H9 (cell line): ENCODE data around the gene LHFPL2. TPM values are rescaled to one million over a fixed set of nuclear protein-coding genes. Genes with fewer than 3 reads are reported as not detected.

ENCODE experiments used
- DNase-seq: peaks from one replicate; pipeline ENCODE4 v3.0.0-alpha.2; 2017
- H2AFZ ChIP-seq: one replicate; pipeline ENCODE4 v1.6.1; 2013; ENCODE audit warnings: mild to moderate bottlenecking, low read length, control low read depth, moderate library complexity
- H2AK5ac ChIP-seq: 2 replicates; pipeline ENCODE4 v1.6.1; 2013; ENCODE audit warnings: low read length, control low read depth, mixed read lengths; ENCODE audit not compliant: insufficient read length
- H2BK120ac ChIP-seq: one replicate; pipeline ENCODE4 v1.6.1; 2013; ENCODE audit warnings: low read depth, mild to moderate bottlenecking, low read length, control low read depth, inconsistent platforms; ENCODE audit not compliant: poor library complexity, severe bottlenecking
- H2BK12ac ChIP-seq: 2 replicates; pipeline ENCODE4 v1.6.1; 2013; ENCODE audit warnings: low read length, control low read depth, mixed read lengths, low read depth; ENCODE audit not compliant: insufficient read length
- H2BK15ac ChIP-seq: 2 replicates; pipeline ENCODE4 v1.6.1; 2013; ENCODE audit warnings: low read depth, low read length, control low read depth
- H2BK20ac ChIP-seq: one replicate; pipeline ENCODE4 v1.6.1; 2013; ENCODE audit warnings: low read depth, mild to moderate bottlenecking, low read length, control low read depth, inconsistent platforms; ENCODE audit not compliant: poor library complexity, severe bottlenecking
- H2BK5ac ChIP-seq: 2 replicates; pipeline ENCODE4 v1.6.1; 2013; ENCODE audit warnings: low read length, control low read depth, mixed read lengths; ENCODE audit not compliant: insufficient read length
- H3K14ac ChIP-seq: 2 replicates; pipeline ENCODE4 v1.6.1; 2013; ENCODE audit warnings: low read length, control low read depth; ENCODE audit not compliant: insufficient read depth
- H3K18ac ChIP-seq: 2 replicates; pipeline ENCODE4 v1.6.1; 2013; ENCODE audit warnings: low read depth, mild to moderate bottlenecking, mixed read lengths, low read length, control low read depth; ENCODE audit not compliant: insufficient read length
- H3K23ac ChIP-seq: 2 replicates; pipeline ENCODE4 v1.6.1; 2013; ENCODE audit warnings: low read length, control low read depth, mixed read lengths, low read depth; ENCODE audit not compliant: insufficient read length
- H3K23me2 ChIP-seq: 2 replicates; pipeline ENCODE4 v1.6.1; 2013; ENCODE audit warnings: low read depth, mild to moderate bottlenecking, mixed read lengths, low read length, control low read depth; ENCODE audit not compliant: insufficient read length, poor library complexity, severe bottlenecking
- H3K27ac ChIP-seq: 2 replicates; pipeline ENCODE4 v1.5.1; 2013; ENCODE audit warnings: low read length, control low read depth, mixed read lengths, low read depth; ENCODE audit not compliant: insufficient read length
- H3K27me3 ChIP-seq: 2 replicates; pipeline ENCODE4 v1.6.1; 2013; ENCODE audit warnings: low read length, control low read depth, inconsistent platforms; ENCODE audit not compliant: insufficient read depth
- H3K4ac ChIP-seq: 2 replicates; pipeline ENCODE4 v1.6.1; 2013; ENCODE audit warnings: low read depth, mild to moderate bottlenecking, control low read depth, inconsistent platforms, low read length, moderate library complexity
- H3K4me1 ChIP-seq: 2 replicates; pipeline ENCODE4 v1.6.1; 2013; ENCODE audit warnings: low read length, control low read depth, inconsistent platforms; ENCODE audit not compliant: insufficient read depth
- H3K4me2 ChIP-seq: 2 replicates; pipeline ENCODE4 v1.6.1; 2013; ENCODE audit warnings: low read length, control low read depth, mixed read lengths; ENCODE audit not compliant: insufficient read length, insufficient read depth
- H3K56ac ChIP-seq: 2 replicates; pipeline ENCODE4 v1.6.1; 2013; ENCODE audit warnings: low read depth, mild to moderate bottlenecking, mixed read lengths, low read length, control low read depth; ENCODE audit not compliant: insufficient read length
- H3K79me1 ChIP-seq: 2 replicates; pipeline ENCODE4 v1.6.1; 2013; ENCODE audit warnings: low read depth, mild to moderate bottlenecking, moderate library complexity, low read length, control low read depth, inconsistent platforms; ENCODE audit not compliant: insufficient read depth, poor library complexity, severe bottlenecking
- H3K79me2 ChIP-seq: 2 replicates; pipeline ENCODE4 v1.6.1; 2013; ENCODE audit warnings: low read length, control low read depth, inconsistent platforms; ENCODE audit not compliant: insufficient read depth
- H3K9ac ChIP-seq: 2 replicates; pipeline ENCODE4 v1.6.1; 2013; ENCODE audit warnings: low read length, control low read depth, mixed read lengths; ENCODE audit not compliant: insufficient read length; ENCODE audit errors: extremely low read depth
- H3K9me3 ChIP-seq: one replicate; pipeline ENCODE4 v1.6.1; 2013; ENCODE audit warnings: low read depth, low read length, inconsistent platforms; ENCODE audit not compliant: control insufficient read depth
- H3T11ph ChIP-seq: one replicate; pipeline ENCODE4 v1.6.1; 2013; ENCODE audit warnings: mild to moderate bottlenecking, low read length, control low read depth, inconsistent platforms
- H4K20me1 ChIP-seq: one replicate; pipeline ENCODE4 v1.6.1; 2013; ENCODE audit not compliant: control insufficient read depth, insufficient read length, insufficient read depth
- H4K5ac ChIP-seq: 2 replicates; pipeline ENCODE4 v1.6.1; 2013; ENCODE audit warnings: low read depth, mild to moderate bottlenecking, mixed read lengths, low read length, control low read depth; ENCODE audit not compliant: insufficient read length
- H4K8ac ChIP-seq: replicated peaks from 2 replicates; pipeline ENCODE4 v1.6.1; 2013; ENCODE audit warnings: low read length, control low read depth, mixed read lengths, low read depth; ENCODE audit not compliant: insufficient read length
- H4K91ac ChIP-seq: 2 replicates; pipeline ENCODE4 v1.6.1; 2013; ENCODE audit warnings: low read depth, mild to moderate bottlenecking, moderate library complexity, mixed read lengths, low read length, control low read depth; ENCODE audit not compliant: insufficient read length
- H3K27ac Mint-ChIP-seq, 3 experiments: 2 replicates in 2 of 3; 3 replicates in 1 of 3; pipeline ENCODE4 v1.8.0; 2020 to 2021; ENCODE audit warnings: mixed read lengths in 3 of 3, mild to moderate bottlenecking in 1 of 3, moderate library complexity in 1 of 3
- H3K27me3 Mint-ChIP-seq: 2 replicates; pipeline ENCODE4 v1.8.0; 2021; ENCODE audit warnings: low read depth, mild to moderate bottlenecking, moderate library complexity, mixed read lengths
- H3K36me3 Mint-ChIP-seq, 3 experiments: 2 replicates in 2 of 3; 3 replicates in 1 of 3; pipeline ENCODE4 v1.8.0; 2020 to 2021; ENCODE audit warnings: low read depth in 3 of 3, mixed read lengths in 3 of 3; ENCODE audit not compliant: insufficient read depth in 1 of 3
- H3K4me1 Mint-ChIP-seq, 2 experiments: 2 replicates each; pipeline ENCODE4 v1.8.0; 2020; ENCODE audit warnings: mixed read lengths in 2 of 2
- H3K4me3 Mint-ChIP-seq, 2 experiments: 2 replicates in 1 of 2; 3 replicates in 1 of 2; pipeline ENCODE4 v1.8.0; 2020 to 2021; ENCODE audit warnings: mild to moderate bottlenecking in 2 of 2, mixed read lengths in 2 of 2, moderate library complexity in 1 of 2
- H3K9me3 Mint-ChIP-seq, 2 experiments: 2 replicates in 1 of 2; 3 replicates in 1 of 2; pipeline ENCODE4 v1.8.0; 2020; ENCODE audit warnings: mild to moderate bottlenecking in 2 of 2, mixed read lengths in 2 of 2, moderate library complexity in 1 of 2
- CTCF ChIP-seq: fragments of 200-600 bp; sonication (generic); conservative IDR thresholded peaks from 3 replicates; pipeline ENCODE4 v1.8.0; 2021; ENCODE audit warnings: antibody characterized with exemption, mild to moderate bottlenecking
- WGBS: extraction: QIAGEN DNeasy Blood & Tissue Kit; methylation state at CpG from one replicate; pipeline ENCODE4 v1.1.7; 2013; ENCODE audit warnings: missing lambda C conversion rate, low lambda C conversion rate, mixed read lengths; ENCODE audit not compliant: insufficient read length; ENCODE audit errors: extremely low coverage; 5-methylcytosine and 5-hydroxymethylcytosine counted together
- total RNA-seq: library from RNA; stranded (reverse); gene quantifications from 2 replicates; pipeline ENCODE4 v1.2.1, GENCODE V29; 2021

The LHFPL2 gene
- total RNA-seq, 1 experiment from 2014 or later: 26.3 TPM

DNA sequence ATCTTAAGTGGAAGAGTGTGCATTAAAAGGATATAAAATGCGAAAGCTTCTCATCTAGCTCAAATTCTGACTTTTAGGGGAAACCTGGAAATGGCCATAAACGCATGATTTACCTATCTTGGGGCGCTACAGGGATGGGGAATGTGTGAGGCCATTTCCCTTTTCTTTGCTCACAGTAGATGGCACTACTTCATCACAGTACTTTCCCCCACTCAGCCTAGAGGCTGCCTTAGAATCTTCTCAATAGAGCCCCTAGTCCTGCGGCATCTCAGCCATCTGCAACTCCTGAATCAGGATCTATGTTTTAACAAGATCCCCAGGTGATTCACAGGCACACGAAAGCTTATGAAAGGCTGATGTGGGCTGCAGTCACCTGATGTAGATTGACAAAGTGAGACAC, 110.8 kb downstream of the LHFPL2 start:
- Histone ChIP-seq H2BK120ac (no peak overlapping the region), H3K14ac (no peak overlapping the region), H2BK12ac (no peak overlapping the region), H3K79me2 (no peaks in the 10 kb centered on the region; the same call in 1 of the 2 replicates), H3K27ac (no peak overlapping the region), H2BK15ac (no peak overlapping the region), H3K56ac (no peak overlapping the region), H3K4me2 (no peak overlapping the region), H4K8ac (no peak overlapping the region), H4K91ac (no peak overlapping the region), H3T11ph (no peak overlapping the region), H3K23me2 (no peaks in the 10 kb centered on the region), H3K79me1 (no peaks in the 10 kb centered on the region), H2BK20ac (no peak overlapping the region), H3K9ac (no peak overlapping the region), H4K5ac (no peak overlapping the region), H2BK5ac (no peak overlapping the region), H3K27me3 (no peaks in the 10 kb centered on the region), H2AFZ (no peak overlapping the region), H3K9me3 (no peaks in the 10 kb centered on the region), H3K4me1 (peaks cover 10% of the 10 kb centered on the region), H3K23ac (no peak overlapping the region), H2AK5ac (no peak overlapping the region), H3K4ac (no peak overlapping the region), H3K18ac (no peak overlapping the region), H4K20me1 (no peaks in the 10 kb centered on the region)
- no peaks in the 10 kb centered on the region for H3K27me3 Mint-ChIP-seq
- DNase-seq: no peak
- TF ChIP-seq CTCF: peak; percentile 68
- H3K27ac Mint-ChIP-seq: no peak overlapping the region
- WGBS: no CpG with 5 or more reads among the region's 5 CpGs
- peaks cover 42 to 55% of the 10 kb centered on the region in 2 experiments for H3K4me1 Mint-ChIP-seq
- H3K36me3 Mint-ChIP-seq: peaks cover 0 to 4% (median 0%) of the 10 kb centered on the region in 3 experiments; a peak in 1 of 7 replicates
- no peaks in the 10 kb centered on the region for H3K9me3 Mint-ChIP-seq
- H3K4me3 Mint-ChIP-seq: no peak overlapping the region
